Right hindlimb (tissue), 1 donor: ENCODE measurements around the gene FGF3.

Source experiments
- DNase-seq: peaks from one replicate; pipeline ENCODE4 v3.0.0-alpha.2; 2018

FGF3 gene

DNA sequence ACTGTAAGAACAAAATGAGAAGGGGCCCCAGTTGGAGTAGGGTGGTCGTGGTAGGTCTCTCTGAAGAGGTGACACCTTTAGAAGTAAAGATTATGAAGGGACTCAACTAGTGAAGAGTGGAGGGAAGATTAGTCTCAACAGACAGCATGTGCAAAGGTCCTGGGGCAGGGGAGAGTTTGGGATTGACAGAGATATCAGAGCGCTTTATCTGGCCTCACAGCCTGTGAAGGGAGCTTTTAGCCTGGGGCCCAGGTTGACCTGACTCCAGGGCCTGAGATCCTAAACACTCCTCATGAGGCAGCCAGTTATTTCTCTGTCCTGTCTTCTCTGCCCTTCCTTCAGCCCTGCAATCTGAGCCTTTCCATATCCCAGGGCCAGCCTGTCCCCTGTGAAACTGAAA lies 16.2 kb downstream of the FGF3 start:
- no peak for DNase-seq

DNA sequence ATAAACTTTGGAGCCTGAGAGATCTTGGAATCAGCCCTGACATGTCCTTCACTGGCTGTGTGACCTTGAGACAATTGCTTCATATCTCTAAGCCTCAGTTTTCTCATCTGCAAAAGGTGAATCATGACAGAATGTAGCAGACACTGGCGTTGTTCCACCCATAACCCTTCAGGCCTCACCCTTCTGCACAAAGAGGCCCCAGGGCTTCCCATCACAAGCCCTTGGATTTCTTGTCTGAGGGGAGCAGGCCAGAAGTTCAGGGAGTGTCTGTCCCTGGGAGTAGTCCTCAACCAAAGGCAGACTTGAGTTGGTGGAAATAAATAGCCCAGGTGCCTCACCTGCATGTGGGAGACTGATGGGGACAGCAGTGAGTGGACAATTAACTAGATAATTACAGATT lies 16.6 kb downstream of the FGF3 start:
- no peak for DNase-seq

DNA sequence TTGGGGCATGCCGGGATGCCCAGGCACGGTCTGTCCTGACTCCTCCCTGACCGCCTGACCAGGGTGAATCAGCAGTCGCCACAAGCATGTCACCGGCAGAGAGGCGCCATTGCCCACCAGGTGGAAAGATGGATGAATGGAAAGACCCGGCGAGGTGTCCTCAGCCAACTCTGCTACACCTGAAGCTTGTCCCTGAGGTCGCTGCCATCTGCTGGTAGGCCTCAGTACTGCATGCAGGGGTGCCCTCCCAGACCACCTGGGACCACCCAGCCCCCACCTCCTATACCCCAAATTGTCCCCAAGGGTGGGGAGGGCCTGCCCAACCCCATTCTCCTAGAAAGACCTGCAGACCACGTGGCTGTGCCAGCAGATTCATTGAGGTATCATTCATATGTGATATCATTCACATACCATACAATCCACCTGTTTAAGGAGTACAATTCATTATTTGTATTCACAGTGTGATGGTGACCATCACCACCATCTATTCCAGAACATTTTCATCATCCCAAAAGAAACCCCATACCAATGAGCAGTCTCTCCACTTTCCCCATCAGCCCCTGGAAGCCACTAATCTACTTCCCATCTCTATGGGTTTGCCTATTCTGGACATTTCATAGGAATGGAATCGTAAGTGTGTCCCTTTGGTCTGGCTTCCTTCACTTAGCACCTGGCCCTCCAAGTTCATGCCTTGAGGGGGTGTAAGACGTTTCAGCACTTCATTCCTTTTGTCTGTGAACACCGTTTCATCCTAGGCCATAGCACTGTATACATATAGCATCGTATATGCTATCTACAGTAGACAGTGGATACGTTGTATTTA lies 17.5 kb downstream of the FGF3 start:
- DNase-seq = no peak

DNA sequence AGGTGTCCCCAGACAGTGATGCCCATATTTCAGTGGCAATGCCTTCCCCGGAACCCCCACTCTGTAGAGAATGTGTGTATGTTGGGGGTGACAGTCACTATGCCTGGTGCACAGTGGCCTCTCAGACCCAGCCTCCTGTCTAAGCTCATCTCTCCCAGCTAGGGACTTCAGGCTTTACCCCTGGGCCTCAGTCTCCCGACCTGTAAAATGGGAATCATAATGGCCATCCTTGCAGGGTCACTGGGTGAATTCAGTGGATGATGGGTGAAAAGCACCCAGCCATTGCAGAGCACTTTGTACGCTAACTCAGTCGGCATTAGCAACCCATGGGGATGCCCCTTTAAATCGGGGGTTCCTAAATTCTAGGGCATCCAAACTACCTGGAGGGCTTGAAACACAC lies 18.9 kb downstream of the FGF3 start:
- no peak for DNase-seq

DNA sequence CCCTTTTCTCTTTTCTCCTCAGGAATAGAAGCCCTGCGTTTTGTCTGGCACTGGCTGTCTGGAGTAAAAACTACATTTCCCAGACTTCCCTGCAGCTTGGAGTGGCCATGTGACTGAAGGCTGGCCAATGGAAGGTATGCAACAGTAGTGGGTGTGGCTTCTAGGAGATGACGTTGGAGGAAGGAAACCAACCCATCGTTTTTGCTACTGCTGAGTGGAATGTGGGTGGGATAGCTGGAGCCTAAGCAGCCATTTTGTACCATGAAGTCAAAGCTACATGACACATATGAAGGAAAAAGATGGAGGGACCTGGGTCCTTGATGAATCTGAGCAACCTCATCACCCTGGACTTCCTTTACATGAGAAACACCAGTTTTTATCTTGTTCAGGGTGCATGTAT lies 19.6 kb downstream of the FGF3 start:
- DNase-seq = no peak

DNA sequence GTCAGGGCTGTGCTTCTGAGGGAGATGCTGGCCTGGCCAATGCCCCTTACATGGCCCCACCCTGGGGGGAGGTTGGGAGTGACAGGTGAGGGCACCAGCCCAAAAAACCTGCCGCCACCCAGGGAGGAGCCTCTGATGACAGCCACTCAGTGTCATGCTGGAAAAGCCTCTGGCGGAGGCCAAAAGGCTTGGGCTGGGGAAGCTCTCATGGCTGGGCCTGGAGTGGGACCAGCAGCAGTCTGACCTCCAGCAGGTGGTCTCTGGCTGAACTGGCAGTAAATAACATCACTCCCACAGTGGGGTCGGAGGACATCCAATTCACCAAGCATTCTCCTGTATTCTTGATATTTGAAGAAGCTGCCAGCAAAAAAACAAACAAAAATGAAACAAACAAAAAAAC lies 20.1 kb downstream of the FGF3 start:
- no peak for DNase-seq

DNA sequence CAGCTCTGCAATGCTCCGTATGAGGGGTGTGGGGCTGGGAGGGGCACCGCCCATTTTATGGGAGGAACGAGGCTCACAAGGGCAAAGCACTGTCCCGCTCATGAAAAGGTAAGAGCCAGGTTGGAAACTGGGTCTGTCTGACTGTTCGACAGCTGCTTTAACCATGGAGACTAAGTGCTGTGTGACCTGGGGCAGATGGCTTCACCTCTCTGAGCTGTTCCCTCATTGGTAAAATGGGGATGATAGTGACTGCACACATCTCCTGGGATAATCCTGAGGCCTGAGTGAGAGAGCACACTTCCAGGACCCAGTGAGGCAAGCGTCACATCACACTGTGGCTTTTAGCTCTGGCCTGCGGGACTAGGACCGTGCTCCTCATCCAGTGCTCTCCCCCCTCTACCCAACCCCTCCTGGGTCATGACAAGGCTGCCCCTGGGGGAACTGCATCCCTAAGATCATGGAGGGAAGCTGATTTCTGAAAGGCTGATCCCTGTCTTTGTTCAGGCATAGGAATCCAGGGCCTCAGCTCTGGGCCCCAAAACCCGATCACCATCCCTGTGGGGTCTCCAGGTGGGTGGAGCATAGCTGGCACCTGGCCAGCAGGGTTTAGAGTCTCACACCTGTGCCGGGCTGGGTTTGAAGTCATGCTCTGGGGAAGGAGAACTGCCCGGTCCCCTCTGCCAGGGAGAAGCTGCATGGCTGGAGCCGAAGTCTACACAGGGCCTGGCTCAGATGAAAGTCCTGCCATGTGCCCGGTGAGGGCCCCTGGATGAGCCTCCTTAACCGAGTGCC lies 21.3 kb downstream of the FGF3 start:
- DNase-seq = no peak

DNA sequence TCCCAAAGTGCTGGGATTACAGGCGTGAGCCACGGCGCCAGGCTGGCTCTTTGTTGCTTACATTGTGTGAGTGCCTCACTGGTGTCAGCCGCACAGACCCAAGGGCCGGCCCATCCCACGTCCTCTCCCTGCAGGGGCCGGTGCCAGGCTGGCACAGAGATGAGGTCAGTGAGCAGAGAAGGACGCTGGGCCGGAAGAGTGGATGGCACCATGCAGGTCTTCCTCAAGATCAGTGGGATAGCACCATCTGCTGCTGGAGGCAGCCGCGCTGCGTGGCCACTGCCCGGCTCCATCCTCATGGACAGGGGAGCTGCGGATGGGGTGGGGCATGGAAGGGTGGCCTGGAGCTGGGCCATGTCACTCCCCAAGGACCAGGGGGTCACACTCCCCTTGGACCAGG lies 22.1 kb downstream of the FGF3 start:
- DNase-seq = no peak

DNA sequence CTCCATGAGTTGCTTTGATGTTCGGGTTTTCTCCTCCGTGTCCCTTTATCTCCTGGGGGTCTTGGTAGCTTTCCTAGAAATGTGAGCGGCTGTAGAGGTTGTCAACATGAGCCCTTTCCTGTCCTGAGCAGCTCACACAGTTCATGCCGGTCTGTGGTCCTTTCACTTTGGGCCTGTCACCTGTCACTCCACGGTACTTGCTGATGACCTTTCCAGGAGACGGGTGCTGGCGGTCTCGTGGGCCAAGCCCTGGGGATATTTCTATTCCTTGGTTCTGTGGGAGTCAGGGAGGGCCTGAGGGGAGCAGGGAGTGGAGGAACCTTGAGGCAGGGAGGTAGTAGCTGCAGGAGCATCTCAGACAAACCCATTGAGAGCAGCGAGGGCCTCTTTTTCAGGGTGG lies 23.2 kb downstream of the FGF3 start:
- DNase-seq = no peak

DNA sequence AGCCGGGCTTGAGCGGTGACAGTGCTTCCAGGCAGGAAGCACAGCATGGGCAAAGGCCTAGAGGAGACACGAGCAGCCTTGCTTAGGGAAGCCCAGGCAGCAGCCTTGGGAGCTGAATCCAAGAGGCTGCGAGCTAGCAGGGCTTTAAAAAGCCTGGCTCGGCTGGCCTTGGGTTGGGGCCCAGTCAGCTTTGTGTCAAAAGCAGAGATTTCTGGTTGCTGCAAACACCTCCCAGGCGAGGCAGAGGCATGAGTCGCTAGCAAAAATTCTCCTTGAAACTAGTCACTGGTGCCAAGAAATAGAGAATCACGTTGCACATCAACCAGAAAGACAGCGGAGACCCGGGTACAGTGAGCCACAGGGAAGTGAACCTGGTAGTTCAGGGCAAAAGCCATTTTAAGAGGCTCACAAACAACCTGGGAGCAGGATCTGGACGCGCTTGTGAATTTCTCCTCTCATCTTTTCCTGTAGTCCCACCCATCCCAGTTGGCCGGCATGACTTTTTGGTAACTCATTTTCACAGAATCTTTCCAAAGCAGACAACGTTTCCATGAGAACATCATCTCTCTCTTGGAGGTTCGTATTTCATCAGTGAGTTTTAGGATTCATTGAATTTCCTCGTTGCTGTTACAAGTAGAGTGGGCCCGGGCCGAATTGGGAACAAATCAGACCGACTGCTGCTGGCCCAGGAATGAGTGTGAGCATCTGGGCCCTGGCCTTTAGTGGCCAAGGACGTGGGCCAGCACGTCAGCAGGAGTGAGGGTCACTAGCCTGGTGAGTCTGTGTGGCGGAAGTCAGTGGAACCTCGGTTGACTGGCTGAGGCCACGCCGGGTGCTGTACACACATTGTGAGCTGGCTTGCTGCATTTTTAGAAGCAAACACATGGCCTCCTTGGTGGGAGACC lies 27.7 kb downstream of the FGF3 start:
- DNase-seq = peak; percentile 86

DNA sequence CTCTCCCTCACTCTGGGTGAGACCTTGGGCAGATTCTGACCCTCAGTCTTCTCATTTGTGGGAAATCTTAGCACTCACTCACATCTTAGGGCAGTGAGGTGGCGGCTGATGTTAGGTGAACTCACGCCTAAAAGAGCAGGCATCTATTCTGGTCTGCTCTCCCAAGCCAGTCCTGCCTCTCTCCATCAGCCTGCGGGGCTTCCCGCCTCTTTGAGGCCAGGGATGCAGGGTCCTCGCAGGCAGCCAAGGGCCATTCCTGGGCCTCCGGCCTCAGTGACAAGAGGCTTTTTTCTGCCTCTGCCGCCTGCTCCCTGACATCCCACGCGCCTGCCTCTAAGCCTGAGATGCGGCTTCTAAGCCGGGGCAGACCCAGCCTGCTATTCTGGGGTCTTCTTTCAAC lies 30.3 kb downstream of the FGF3 start:
- no peak for DNase-seq

DNA sequence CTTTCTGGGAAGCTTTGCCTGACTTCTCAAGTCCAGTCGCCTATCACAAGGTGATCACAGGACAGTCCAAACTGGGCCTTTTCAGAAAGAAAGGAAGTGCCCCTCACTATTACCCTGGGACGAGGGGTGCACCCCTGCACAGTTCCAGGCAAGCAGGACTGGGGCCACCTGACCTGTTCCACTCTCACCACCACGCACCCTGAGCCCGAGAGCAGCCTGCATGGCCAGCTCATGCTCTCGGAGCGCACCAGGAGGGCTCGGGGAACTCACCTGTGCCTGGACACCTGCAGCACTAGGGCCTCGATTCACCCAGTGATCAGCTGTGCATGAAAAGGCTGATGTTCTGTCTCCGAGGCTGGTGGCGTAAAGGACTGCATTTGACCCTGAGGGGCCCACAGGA lies 31.3 kb downstream of the FGF3 start:
- no peak for DNase-seq

DNA sequence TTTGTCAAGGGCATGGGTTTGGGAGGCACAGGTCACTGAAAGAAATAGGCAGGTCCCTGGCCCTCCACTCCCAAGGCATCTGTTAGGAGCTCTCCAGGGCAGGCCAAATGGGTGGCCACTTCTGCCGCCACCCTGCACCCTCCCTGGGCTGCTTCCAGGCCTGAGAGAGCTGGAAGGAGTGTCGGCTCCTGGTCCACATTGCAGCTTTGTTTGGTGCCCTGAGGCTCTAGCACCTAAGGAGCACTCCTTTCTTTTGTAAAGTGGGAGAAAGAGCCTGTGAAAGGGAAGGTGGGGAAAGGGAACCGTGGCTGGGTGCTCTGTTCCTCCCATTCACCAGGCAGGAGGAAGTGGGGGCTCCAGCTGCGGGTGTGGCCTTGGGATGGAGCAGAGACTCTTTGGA lies 31.8 kb downstream of the FGF3 start:
- DNase-seq = no peak

DNA sequence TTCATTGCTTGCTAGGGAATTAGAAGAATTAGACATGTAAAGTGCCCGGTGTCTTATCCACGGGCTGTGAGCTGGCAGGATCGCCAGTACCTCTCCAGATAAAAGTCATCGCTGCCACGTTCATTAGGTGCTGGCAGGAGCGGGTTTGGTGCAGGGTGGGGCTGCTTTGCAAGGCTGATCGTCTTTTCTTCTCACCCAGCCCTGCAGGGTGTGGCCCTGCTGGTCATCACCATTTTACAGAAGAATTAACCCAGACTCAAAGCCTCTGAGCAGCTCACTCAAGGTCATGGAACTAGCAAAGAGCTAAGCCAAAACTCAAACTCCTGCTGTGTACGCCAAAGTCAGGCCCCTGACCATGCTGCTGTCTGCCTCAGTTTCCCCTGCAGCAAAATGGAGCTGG lies 38.0 kb downstream of the FGF3 start:
- DNase-seq = no peak

DNA sequence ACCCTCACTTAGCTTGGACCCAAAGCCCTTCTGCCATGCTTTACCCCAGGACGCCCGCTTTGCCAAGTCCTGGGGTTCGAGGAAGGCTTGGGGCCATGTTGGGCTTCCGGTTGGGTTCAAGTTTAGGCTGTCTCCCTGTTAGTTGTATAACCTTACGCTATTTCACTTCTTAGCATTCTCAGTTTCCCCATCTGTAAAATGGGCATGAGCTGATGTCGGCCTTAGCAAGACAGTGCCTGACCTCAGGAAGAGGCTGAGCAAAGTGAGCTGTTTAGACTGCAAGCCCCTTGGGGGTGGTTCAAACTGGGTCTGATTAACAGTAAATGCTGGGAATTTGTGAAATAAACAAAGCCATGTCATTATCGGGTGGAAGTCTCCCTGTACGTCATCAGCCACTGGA lies 40.8 kb downstream of the FGF3 start:
- no peak for DNase-seq

DNA sequence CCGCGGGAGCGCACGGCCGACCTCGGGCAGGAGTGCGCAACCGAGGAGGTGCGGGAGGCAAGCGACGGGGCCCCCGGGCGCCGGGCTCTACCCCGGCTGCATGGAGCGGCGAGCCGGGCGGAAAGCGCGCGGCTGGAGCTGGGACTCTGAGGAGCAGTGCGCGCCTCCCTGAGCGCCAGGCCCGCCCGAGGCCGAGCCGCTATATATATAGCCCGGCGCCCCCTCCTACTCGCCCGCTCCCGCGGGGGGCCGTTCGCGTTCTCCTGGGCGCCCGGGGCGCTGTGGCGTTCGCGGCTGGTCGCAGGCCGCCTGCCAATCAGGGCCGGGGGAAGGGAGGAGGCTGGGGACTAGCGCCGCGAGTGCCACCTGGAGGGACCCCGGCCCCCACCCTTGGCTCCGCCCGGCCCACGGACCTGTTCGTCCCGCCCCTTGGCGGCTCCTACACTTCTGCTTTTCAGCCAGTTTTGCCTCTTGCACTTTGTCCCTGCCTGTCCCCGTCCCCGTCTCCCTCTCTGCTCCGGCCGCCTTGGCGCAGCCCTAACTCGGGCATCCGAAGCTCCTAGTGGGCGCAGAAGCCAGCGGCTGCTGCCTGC lies 44.0 kb downstream of the FGF3 start, which contains the start of gene FGF4:
Gene FGF4, minus strand, starts transcription at position 179 of the 593 bp plus-strand sequence. CDS start 257 bp downstream, outside the sequence.
- DNase-seq = no peak

DNA sequence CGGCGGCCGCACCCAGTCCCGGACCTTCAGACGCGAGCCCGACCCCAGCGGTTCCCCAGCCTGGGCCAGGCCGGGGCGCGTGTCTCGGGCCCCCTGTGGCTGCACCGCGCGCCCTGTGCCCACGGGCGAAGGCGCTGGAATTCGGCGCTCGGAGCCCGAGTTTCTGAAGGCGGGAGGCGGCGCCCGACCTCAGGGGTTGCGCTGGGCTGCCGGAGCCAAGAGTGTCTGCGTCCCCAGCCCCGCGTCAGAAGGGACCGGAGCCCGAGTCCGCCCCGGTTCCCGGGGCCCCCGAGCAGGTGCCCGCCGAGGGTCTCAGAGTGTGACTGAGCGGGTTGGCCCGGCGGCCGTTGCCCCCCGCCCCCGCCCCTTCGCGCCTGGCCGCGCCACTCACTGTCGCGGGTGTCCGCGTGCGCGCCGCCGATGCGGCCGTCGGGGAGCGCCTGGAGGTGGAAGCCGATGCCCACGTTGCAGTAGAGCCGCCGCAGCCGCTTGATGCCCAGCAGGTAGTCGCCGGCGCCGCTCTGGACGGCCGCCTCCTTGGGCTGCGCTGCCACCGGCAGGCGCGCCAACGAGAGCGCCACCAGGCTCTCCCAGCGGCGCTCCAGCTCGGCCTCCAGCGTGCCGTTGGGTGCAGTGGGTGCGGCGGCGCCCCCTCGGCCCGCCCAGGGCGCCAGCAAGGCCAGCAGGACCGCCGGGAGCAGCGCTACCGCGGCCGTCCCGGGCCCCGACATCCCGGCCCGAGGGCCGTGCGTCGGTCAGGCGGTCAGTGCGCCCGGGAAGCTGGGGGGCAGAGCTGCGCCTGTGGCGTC lies 44.7 kb downstream of the FGF3 start:
- no peak for DNase-seq

DNA sequence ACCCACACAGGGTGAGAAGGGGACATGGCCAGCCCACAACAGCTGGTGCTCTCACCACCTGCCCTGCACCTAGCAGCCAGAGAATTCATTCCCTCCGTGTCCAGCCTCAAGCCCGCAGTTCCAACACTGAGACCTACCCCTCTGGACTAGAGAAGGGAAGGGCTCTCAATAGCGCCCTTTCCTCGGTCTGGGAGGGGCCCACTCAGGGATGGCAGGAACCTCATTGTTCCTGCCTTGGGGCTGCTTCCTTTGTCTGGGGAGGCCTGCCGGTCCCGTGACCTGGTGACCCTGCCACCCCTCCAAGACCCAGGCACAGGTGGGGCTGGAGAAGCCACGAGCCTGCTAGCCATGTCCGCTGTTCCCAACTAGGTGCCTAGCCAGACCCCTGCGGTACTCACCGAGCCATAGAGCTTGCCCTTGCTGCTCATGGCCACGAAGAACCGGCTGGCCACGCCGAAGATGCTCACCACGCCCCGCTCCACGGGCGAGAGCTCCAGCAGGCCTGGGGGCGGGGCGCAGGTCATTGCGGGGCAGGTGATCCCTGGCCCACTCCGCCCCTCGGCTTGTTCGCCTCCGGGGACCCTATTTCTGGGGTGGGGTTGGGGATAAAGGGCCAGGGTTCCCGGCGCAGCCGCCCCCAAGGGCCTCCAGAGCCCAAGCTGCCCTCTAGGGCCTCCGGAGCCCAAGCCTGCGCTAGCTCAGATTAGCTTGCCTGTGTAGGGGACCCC lies 45.4 kb downstream of the FGF3 start:
- DNase-seq = no peak

DNA sequence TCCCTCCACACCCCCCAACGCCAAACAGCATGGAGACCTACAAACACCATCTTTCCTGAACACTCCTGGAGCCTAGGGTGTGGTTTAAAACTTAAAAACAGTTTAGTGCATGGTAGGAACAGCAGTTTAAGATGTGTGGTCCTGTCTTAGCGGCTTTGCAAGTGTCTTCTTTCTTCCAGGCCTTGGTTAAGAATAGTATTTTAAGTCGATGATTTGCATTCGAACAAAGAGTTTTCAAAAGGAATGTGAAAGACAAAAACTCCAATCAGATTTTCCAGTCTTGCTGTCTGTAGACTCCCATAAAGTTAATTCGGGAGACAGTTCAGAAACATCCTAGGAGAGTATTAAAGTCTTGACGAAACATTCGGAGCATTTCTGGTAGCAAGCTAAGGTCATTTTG lies 47.8 kb downstream of the FGF3 start:
- DNase-seq = no peak

DNA sequence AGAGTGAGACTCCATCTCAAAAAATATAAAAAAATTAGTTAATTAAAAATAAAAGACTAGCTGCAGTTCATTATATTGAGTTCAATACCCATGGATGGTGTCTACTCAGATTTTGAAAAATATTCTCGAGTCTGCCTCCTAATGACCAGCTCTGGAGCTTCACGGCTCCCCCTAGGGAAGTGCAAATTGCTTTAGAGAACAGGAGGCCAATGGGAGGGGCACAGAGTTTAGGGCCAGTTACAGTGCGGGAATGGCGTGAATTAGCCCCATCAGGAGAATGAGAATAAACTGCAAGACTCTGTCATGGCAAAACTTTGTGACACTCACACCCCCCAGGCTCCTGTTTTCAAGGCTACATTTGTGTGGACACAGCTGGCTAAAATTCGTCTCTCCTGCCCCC lies 48.7 kb downstream of the FGF3 start:
- no peak for DNase-seq

DNA sequence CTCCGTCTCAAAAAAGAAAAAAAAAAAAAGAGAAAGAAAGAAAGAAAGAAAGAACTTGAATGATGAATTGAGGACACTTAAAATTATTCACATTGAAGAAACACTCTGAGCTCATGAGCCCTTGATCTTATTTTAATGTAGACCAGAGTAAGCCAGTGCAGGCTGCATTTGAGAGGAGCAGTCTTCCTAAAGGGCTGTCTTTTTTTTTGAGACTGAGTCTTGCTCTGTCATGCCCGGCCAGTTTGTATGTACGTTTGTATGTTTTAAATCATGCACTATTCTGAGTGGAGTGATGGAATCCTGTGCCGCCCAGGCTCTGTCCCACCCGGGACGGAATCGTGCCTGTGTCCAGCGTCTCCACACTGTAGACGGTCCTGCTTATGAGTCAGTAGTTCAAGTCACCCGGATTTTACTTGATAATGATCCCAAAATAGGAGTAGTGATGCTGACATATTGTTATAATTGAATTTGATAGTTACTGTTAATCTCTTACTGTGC lies 53.7 kb downstream of the FGF3 start:
- DNase-seq = no peak
